Measurements from ENCODE around the gene RBKS. TPM values are rescaled to one million over a fixed set of nuclear protein-coding genes. Genes with fewer than 3 reads are reported as not detected.

The RBKS gene
- total RNA-seq, 1 donor from 2014 or later: 0.80 TPM

- Mint-ChIP-seq H3K4me3 (no peak overlapping the region), H3K4me1 (peaks cover 2% of the 10 kb centered on the region), H3K27me3 (ENCODE audit: low read depth) (no peaks in the 10 kb centered on the region), H3K9me3 (peaks cover 12% of the 10 kb centered on the region), H3K36me3 (peaks cover 12% of the 10 kb centered on the region), H3K27ac (no peak overlapping the region)
- DNase-seq (ENCODE audit: low spot score in 2 of 2, unreplicated experiment in 2 of 2): no peak
- TF ChIP-seq, protein P1, sequence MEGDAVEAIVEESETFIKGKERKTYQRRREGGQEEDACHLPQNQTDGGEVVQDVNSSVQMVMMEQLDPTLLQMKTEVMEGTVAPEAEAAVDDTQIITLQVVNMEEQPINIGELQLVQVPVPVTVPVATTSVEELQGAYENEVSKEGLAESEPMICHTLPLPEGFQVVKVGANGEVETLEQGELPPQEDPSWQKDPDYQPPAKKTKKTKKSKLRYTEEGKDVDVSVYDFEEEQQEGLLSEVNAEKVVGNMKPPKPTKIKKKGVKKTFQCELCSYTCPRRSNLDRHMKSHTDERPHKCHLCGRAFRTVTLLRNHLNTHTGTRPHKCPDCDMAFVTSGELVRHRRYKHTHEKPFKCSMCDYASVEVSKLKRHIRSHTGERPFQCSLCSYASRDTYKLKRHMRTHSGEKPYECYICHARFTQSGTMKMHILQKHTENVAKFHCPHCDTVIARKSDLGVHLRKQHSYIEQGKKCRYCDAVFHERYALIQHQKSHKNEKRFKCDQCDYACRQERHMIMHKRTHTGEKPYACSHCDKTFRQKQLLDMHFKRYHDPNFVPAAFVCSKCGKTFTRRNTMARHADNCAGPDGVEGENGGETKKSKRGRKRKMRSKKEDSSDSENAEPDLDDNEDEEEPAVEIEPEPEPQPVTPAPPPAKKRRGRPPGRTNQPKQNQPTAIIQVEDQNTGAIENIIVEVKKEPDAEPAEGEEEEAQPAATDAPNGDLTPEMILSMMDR (IDR thresholded peaks at IDR 0.05; ENCODE audit: unreplicated experiment): no peak
Observed at GRCh38 chr2:27832396-27832795, 57.8 kb downstream of the RBKS start.

DNA sequence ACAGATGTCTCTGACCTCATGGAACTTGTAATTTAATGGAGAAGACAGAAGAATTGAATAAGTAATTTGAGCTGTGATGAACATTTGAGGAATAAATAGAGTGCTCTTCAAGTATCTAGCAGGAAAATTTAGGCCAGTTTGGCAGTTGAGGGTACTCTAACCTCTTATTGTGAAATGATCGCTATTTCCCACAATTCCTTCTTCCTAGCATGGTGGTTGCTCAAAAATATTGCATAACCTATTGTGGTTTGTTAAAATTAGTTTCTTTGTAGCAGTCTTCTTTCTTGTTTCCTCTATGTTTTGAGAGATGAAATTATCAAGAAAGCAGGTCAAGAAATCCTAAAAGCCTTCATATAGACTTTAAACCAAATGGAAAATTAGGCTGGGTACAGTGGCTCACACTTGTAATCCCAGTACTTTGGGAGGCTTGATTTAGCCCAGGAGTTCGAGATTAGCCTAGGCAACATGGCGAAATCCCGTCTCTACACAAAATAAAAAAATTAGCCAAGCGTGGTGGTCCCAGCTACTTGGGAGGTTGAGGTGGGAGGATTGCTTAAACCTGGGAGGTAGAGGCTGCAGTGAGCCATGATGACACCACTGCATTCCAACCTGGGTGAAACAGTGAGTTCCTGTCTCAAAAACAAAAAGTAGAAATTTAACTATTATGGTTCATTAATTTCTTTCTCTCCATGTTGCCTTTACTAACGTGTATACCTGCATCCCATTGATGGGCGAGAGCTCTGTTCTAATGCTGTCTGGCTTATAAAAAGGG is 58.7 kb downstream of the RBKS start:
- peaks cover 2% of the 10 kb centered on the region for H3K4me1 Mint-ChIP-seq
- no peak overlapping the region for H3K27ac Mint-ChIP-seq
- DNase-seq (ENCODE audit: low spot score in 2 of 2, unreplicated experiment in 2 of 2): no peak
- no peaks in the 10 kb centered on the region for H3K27me3 Mint-ChIP-seq (ENCODE audit: low read depth)
- H3K9me3 Mint-ChIP-seq: peaks cover 5% of the 10 kb centered on the region
- TF ChIP-seq, protein P1 (IDR thresholded peaks at IDR 0.05; ENCODE audit: unreplicated experiment): no peak
- H3K36me3 Mint-ChIP-seq: peaks cover 5% of the 10 kb centered on the region
- H3K4me3 Mint-ChIP-seq: no peak overlapping the region

GRCh38 chr2:27830656-27831055 is 59.5 kb downstream of the RBKS start:
- H3K9me3 Mint-ChIP-seq: no peaks in the 10 kb centered on the region
- H3K4me3 Mint-ChIP-seq: no peak overlapping the region
- peaks cover 2% of the 10 kb centered on the region for H3K4me1 Mint-ChIP-seq
- no peak overlapping the region for H3K27ac Mint-ChIP-seq
- no peaks in the 10 kb centered on the region for H3K27me3 Mint-ChIP-seq (ENCODE audit: low read depth)
- H3K36me3 Mint-ChIP-seq: peaks cover 5% of the 10 kb centered on the region
- TF ChIP-seq, protein P1 (IDR thresholded peaks at IDR 0.05; ENCODE audit: unreplicated experiment): no peak
- DNase-seq (ENCODE audit: low spot score in 2 of 2, unreplicated experiment in 2 of 2): no peak

DNA sequence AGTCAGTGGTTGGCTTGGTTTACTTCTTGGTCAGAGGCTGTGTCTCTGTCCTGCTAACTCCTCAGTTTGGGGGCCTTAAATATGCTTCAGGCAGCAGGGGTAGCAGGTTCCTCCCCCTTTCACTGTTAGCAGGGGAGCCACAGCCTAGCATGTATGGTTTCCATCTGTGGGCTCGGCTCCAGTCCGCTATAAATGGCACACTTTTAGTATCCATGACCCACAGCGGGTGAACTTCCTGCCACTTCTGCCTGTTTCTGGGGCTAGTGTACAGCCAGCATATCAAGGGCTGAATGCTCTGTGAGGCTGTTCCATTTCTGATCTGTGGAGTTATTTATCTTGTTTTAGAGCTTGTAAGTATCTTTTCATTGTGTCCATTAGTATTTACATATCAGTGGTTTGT is 60.4 kb downstream of the RBKS start:
- H3K4me1 Mint-ChIP-seq: peaks cover 2% of the 10 kb centered on the region
- no peak for DNase-seq (ENCODE audit: low spot score in 2 of 2, unreplicated experiment in 2 of 2)
- H3K4me3 Mint-ChIP-seq: no peak overlapping the region
- H3K9me3 Mint-ChIP-seq: peaks cover 4% of the 10 kb centered on the region
- TF ChIP-seq, protein P1 (IDR thresholded peaks at IDR 0.05; ENCODE audit: unreplicated experiment): no peak
- H3K36me3 Mint-ChIP-seq: peaks cover 8% of the 10 kb centered on the region
- H3K27me3 Mint-ChIP-seq (ENCODE audit: low read depth): no peaks in the 10 kb centered on the region
- no peak overlapping the region for H3K27ac Mint-ChIP-seq

GRCh38 chr2:27828305-27828704 is 61.9 kb downstream of the RBKS start:
- no peak for DNase-seq (ENCODE audit: low spot score in 2 of 2, unreplicated experiment in 2 of 2)
- Mint-ChIP-seq H3K27me3 (ENCODE audit: low read depth) (no peaks in the 10 kb centered on the region), H3K4me3 (no peak overlapping the region), H3K9me3 (peaks cover 8% of the 10 kb centered on the region), H3K4me1 (peaks cover 2% of the 10 kb centered on the region), H3K27ac (no peak overlapping the region), H3K36me3 (peaks cover 11% of the 10 kb centered on the region)
- TF ChIP-seq, protein P1 (IDR thresholded peaks at IDR 0.05; ENCODE audit: unreplicated experiment): no peak
